ENCODE measurements around the gene SCLY.
"Not testable (repeated sequence)": the region's sequence is repeated elsewhere in the genome, so short reads cannot be mapped to it uniquely, and the experiment has no call there.

Gene SCLY

DNA sequence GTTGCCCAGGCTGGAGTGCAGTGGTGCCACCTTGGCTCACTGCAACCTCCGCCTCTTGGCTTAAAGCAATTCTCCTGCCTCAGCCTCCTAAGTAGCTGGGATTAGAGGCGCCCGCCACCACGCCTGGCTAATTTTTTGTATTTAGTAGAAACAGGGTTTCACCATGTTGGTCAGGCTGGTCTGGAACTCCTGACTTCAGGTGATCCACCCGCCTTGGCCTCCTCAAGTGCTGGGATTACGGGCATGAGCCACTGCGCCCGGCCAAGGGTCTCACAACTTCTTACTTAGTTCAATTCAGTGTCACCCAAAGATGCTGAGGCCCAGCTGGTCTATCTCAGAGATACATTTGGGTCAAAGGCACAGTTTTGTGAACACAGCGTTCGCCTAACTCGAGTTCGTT lies 54.9 kb downstream of the SCLY start:
- POLR2A ChIA-PET; H3K4me3 ChIP-seq (ENCODE audit: low read depth, low read length); CTCF ChIA-PET; H3K27ac ChIP-seq (ENCODE audit: extremely low read depth, low read depth, low read length); H3K4me1 ChIP-seq (ENCODE audit: control insufficient read depth, insufficient read depth, low read length); H3K9me3 ChIP-seq (ENCODE audit: control insufficient read depth, insufficient read depth, low read depth, low read length); H3K36me3 ChIP-seq (ENCODE audit: control insufficient read depth in 2 of 2, insufficient read depth in 1 of 2, low read length in 2 of 2): not testable (repeated sequence)

- no peaks in the 10 kb centered on the region for H3K9me3 ChIP-seq (ENCODE audit: control insufficient read depth, insufficient read depth, low read depth, low read length)
- H3K36me3 ChIP-seq (ENCODE audit: control insufficient read depth in 2 of 2, insufficient read depth in 1 of 2, low read length in 2 of 2), result no peaks in the 10 kb centered on the region
- H3K4me1 ChIP-seq (ENCODE audit: control insufficient read depth, insufficient read depth, low read length), result no peaks in the 10 kb centered on the region
- CTCF ChIA-PET, result no interaction called here
- H3K27ac ChIP-seq (ENCODE audit: extremely low read depth, low read depth, low read length), result no peak overlapping the region
- TF ChIP-seq ZNF843 (tag by site-specific recombination; IDR thresholded peaks at IDR 0.05), result no peak
- TF ChIP-seq ZBTB44 (tag by site-specific recombination; IDR thresholded peaks at IDR 0.05), result no peak
- TF ChIP-seq ZNF214 (tag by site-specific recombination; IDR thresholded peaks at IDR 0.05; ENCODE audit: borderline replicate concordance), result no peak
- TF ChIP-seq GLI4 (tag by site-specific recombination; IDR thresholded peaks at IDR 0.05), result no peak
- no peak for TF ChIP-seq ZNF626 (tag by site-specific recombination; IDR thresholded peaks at IDR 0.05)
- TF ChIP-seq ZNF335 (tag by site-specific recombination; conservative IDR thresholded peaks at IDR 0.05), result no peak
- TF ChIP-seq ZNF274 (IDR thresholded peaks at IDR 0.05; ENCODE audit: low read length), result no peak
- TF ChIP-seq ZNF274 (tag by site-specific recombination; IDR thresholded peaks at IDR 0.05; ENCODE audit: borderline replicate concordance), result no peak
- no peak for TF ChIP-seq BCL6B (tag by site-specific recombination; IDR thresholded peaks at IDR 0.05)
- TF ChIP-seq SP3 (tag by site-specific recombination; IDR thresholded peaks at IDR 0.05), result no peak
- TF ChIP-seq PRDM1 (tag by site-specific recombination; IDR thresholded peaks at IDR 0.05), result no peak
- no peak for TF ChIP-seq SALL2 (tag by site-specific recombination; IDR thresholded peaks at IDR 0.05; ENCODE audit: borderline replicate concordance)
- no peak for TF ChIP-seq HOXD13 (CRISPR knock-in tag; IDR thresholded peaks at IDR 0.05; ENCODE audit: borderline replicate concordance)
- TF ChIP-seq, protein P1, sequence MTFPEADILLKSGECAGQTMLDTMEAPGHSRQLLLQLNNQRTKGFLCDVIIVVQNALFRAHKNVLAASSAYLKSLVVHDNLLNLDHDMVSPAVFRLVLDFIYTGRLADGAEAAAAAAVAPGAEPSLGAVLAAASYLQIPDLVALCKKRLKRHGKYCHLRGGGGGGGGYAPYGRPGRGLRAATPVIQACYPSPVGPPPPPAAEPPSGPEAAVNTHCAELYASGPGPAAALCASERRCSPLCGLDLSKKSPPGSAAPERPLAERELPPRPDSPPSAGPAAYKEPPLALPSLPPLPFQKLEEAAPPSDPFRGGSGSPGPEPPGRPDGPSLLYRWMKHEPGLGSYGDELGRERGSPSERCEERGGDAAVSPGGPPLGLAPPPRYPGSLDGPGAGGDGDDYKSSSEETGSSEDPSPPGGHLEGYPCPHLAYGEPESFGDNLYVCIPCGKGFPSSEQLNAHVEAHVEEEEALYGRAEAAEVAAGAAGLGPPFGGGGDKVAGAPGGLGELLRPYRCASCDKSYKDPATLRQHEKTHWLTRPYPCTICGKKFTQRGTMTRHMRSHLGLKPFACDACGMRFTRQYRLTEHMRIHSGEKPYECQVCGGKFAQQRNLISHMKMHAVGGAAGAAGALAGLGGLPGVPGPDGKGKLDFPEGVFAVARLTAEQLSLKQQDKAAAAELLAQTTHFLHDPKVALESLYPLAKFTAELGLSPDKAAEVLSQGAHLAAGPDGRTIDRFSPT (tag by site-specific recombination; IDR thresholded peaks at IDR 0.05), result no peak
- TF ChIP-seq ZNF10 (tag by site-specific recombination; IDR thresholded peaks at IDR 0.05), result no peak
- no peak for TF ChIP-seq ZNF501 (tag by site-specific recombination; IDR thresholded peaks at IDR 0.05)
- TF ChIP-seq KLF17 (tag by site-specific recombination; IDR thresholded peaks at IDR 0.05), result no peak
- no peak for TF ChIP-seq OVOL3 (tag by site-specific recombination; IDR thresholded peaks at IDR 0.05)
- no peak for TF ChIP-seq ZNF677 (tag by site-specific recombination; IDR thresholded peaks at IDR 0.05)
- no peak for TF ChIP-seq ZNF610 (tag by site-specific recombination; IDR thresholded peaks at IDR 0.05; ENCODE audit: borderline replicate concordance)
- no peak overlapping the region for H3K4me3 ChIP-seq (ENCODE audit: low read depth, low read length)
- POLR2A ChIA-PET, result no interaction called here
These were observed 55.7 kb downstream of the SCLY start for GRCh38 chr2:238116298-238117198.
